H54 (cell line): ENCODE results near the gene CD74.

Experiments
- DNase-seq: peaks from one replicate; pipeline ENCODE4 v3.0.0; 2011; ENCODE audit warnings: low spot score, mixed read lengths; ENCODE audit not compliant: insufficient read length
- FAIRE-seq: peaks from 3 replicates; lab custom pipeline; 2011; peaks lifted over from hg19 to GRCh38; lab: Jason Lieb, UNC
- POLR2A ChIP-seq: IDR thresholded peaks from 2 replicates; pipeline ENCODE4 v1.6.1; 2011; ENCODE audit warnings: low read depth, mild to moderate bottlenecking, low read length

The CD74 gene

DNA sequence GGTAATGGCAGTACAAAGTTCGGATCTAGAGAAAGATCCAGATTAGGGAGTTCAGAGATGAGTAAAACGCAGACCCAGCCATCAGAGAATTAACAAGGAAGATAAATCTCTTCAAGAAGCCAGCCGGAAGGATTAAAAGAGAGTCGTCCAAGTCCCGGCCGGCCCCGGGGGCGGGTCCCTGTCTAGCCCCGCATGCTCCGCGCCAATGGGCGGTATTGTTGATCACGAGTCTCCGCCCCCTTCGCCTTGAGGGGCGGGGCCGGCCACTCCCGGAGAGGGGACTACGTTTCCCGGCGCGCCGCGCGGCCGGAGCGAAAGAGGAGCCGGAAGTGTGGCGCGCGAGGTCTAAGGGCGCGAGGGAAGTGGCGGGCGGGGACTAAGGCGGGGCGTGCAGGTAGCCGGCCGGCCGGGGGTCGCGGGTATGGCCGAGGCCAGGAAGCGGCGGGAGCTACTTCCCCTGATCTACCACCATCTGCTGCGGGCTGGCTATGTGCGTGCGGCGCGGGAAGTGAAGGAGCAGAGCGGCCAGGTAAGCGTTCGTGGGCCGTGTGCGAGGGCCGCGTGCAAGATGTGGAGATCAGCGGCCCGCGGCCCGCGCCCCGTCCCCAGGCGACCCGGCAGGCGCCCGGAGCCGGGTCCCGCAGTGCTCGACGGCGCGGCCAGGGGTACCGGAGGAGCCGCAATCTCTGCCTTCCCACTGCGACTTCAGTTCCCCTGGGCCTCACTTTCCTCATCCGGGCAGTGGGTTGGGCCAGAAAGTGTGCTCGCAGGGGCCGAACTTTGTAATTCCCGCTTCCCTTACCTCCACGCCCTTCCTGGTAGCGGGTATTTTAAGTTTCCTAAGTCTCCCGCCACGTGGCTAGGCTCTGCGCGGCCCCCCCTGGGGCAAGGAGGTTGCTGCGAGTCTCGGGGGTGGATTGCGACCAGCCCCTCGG lies 55.1 kb downstream of the CD74 start, which contains the start of gene TCOF1:
TCOF1 (plus strand) TSS at position 372 of the 935 bp plus-strand sequence; CDS start at position 422, 50 bp downstream.
- TF ChIP-seq POLR2A = peak; percentile 57
- FAIRE-seq = no peak
- peak; percentile 86 for DNase-seq

- TF ChIP-seq POLR2A = no peak
- FAIRE-seq (no peak), DNase-seq (no peak)
Measured at GRCh38 chr5:150356575-150357294, 56.0 kb downstream of the CD74 start.

- FAIRE-seq = no peak
Measured at GRCh38 chr5:150355791-150356190, 56.9 kb downstream of the CD74 start.

GRCh38 chr5:150353032-150353675 lies 59.6 kb downstream of the CD74 start:
- no peak for DNase-seq
- no peak for TF ChIP-seq POLR2A
- FAIRE-seq = no peak

More at GRCh38 chr5:150355791-150356190, 56.9 kb downstream of the CD74 start:
- no peak for TF ChIP-seq POLR2A
- no peak for DNase-seq

DNA sequence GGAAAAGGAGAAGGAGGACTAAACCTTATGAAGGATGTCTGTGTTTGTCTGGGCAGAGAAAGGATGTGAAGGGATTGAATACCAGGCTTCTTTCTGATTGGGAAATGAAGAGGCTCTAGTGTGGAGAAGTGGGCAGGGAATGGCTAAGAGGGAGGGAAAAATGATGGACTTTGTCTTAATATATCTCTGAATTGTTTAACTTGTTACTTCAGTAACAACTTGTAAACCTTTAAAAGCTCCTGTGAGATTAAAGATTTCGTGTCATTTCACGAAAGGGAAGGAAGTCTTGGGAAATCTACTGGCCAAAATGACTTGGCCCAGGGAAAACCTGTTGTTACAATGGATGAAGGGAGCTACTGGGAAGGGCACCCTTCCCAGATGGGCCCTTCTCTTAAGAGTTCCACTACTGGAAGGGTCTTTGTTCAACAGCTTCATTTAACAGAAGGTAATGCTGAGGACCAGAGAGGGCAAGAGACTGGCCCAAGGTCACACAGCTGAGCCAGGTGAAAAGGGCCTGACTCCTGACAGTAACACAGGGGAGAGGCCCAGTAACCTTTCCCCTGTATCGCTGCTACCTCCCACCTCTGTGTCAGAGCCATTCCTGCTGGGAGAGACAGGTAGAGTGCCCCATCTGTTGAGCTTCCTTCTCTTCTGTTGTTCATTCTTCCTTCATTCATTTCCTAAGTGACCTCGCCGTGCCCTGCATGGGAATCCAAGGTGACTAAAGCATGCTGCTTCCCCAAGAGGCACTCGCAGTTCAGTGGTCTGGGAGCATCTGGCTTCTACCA lies 60.3 kb downstream of the CD74 start:
- TF ChIP-seq POLR2A = no peak
- FAIRE-seq (no peak), DNase-seq (no peak)
